Measurements from ENCODE around the gene ADCY9.

ADCY9 gene

DNA sequence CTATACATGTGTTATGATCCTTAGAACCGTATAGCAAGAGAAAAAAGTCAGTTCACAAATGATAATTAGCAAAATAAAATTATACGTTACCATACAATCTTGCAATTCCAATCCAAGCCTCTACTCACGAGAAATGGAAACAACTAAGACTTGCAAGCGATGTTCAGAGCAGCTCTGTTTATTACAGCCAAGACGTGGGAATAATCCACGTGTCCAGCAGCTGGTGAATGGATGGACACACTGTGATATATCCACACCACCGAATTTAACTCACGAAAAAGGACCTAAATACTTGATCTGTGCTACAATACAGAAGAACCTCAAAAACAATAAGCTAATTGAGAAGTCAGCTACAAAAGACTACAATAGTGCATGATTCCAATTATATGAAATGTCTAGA lies 88.1 kb downstream of the ADCY9 start:
- Histone ChIP-seq H3K9ac (ENCODE audit: low read length) (no peak overlapping the region), H3K9me3 (ENCODE audit: insufficient read depth, low read length) (no peaks in the 10 kb centered on the region), H3K9me2 (replicated peaks; ENCODE audit: insufficient read depth, low read length) (no peaks in the 10 kb centered on the region), H3K79me2 (ENCODE audit: insufficient read depth, low read length) (no peaks in the 10 kb centered on the region), H3K36me3 (ENCODE audit: low read length) (no peaks in the 10 kb centered on the region), H2AFZ (ENCODE audit: low read depth, low read length, severe bottlenecking) (no peak overlapping the region), H3F3A (ENCODE audit: insufficient read depth) (no peaks in the 10 kb centered on the region), H4K20me1 (ENCODE audit: low read depth, low read length) (no peaks in the 10 kb centered on the region), H3K27me3 (ENCODE audit: low read length) (no peaks in the 10 kb centered on the region), H3K4me2 (ENCODE audit: low read depth, low read length, poor library complexity, severe bottlenecking) (no peak overlapping the region), H3K27ac (ENCODE audit: low read depth, low read length) (no peak overlapping the region), H3K4me3 (ENCODE audit: insufficient read depth, low read length, poor library complexity, severe bottlenecking) (no peak overlapping the region)
- TF ChIP-seq, protein P1, sequence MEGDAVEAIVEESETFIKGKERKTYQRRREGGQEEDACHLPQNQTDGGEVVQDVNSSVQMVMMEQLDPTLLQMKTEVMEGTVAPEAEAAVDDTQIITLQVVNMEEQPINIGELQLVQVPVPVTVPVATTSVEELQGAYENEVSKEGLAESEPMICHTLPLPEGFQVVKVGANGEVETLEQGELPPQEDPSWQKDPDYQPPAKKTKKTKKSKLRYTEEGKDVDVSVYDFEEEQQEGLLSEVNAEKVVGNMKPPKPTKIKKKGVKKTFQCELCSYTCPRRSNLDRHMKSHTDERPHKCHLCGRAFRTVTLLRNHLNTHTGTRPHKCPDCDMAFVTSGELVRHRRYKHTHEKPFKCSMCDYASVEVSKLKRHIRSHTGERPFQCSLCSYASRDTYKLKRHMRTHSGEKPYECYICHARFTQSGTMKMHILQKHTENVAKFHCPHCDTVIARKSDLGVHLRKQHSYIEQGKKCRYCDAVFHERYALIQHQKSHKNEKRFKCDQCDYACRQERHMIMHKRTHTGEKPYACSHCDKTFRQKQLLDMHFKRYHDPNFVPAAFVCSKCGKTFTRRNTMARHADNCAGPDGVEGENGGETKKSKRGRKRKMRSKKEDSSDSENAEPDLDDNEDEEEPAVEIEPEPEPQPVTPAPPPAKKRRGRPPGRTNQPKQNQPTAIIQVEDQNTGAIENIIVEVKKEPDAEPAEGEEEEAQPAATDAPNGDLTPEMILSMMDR (IDR thresholded peaks at IDR 0.05; ENCODE audit: insufficient read depth, low read length, poor library complexity, severe bottlenecking): no peak
- no peak for TF ChIP-seq EZH2phosphoT487 (conservative IDR thresholded peaks at IDR 0.05; ENCODE audit: low read length)

DNA sequence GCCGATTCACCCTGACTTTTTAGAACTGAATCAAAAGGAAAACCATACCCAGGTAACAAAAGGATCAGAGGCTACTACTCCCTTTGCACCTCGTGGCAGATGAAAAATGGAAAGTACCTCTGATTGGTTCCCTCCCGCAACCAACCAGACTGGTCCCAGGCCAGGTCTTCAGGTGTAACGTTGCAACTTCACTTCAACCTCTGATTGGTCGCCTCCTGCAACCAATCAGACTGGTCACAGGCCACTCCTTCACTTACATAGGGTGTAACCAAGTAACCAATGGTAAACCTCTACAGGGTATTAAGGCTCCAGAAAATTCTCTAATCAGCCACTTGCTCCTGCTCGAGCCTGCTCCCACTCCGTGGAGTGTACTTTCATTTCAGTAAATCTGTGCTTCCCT lies 89.4 kb downstream of the ADCY9 start:
- Histone ChIP-seq H3K9me3 (ENCODE audit: insufficient read depth, low read length) (no peaks in the 10 kb centered on the region), H3K9ac (ENCODE audit: low read length) (no peak overlapping the region), H3K4me2 (ENCODE audit: low read depth, low read length, poor library complexity, severe bottlenecking) (no peak overlapping the region), H3K79me2 (ENCODE audit: insufficient read depth, low read length) (no peaks in the 10 kb centered on the region), H4K20me1 (ENCODE audit: low read depth, low read length) (no peaks in the 10 kb centered on the region), H3F3A (ENCODE audit: insufficient read depth) (no peaks in the 10 kb centered on the region), H3K27me3 (ENCODE audit: low read length) (no peaks in the 10 kb centered on the region), H2AFZ (ENCODE audit: low read depth, low read length, severe bottlenecking) (no peak overlapping the region), H3K4me3 (ENCODE audit: insufficient read depth, low read length, poor library complexity, severe bottlenecking) (no peak overlapping the region), H3K27ac (ENCODE audit: low read depth, low read length) (no peak overlapping the region), H3K36me3 (ENCODE audit: low read length) (no peaks in the 10 kb centered on the region), H3K9me2 (replicated peaks; ENCODE audit: insufficient read depth, low read length) (no peaks in the 10 kb centered on the region)
- TF ChIP-seq, protein P1 (IDR thresholded peaks at IDR 0.05; ENCODE audit: insufficient read depth, low read length, poor library complexity, severe bottlenecking): no peak
- TF ChIP-seq EZH2phosphoT487 (conservative IDR thresholded peaks at IDR 0.05; ENCODE audit: low read length): no peak

DNA sequence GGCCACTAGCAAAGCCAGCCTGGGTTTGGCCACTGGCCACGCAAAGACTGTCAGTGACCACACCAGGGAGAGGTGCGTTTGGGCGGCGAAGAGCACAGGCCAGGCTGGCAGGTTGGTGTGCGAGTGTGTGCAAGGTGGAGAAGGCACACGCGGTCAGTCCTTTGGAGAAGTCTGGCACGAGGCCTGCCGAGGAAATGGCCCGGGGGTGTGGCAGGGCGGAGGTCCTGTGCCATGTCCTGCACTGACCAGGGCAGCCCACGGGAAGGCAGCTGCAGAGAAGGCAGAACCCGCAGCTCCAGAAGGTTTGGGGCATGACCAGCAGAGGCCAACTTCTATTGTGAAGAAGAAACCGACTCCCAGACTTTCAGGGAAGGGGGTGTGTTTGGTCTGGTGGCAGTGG lies 90.8 kb downstream of the ADCY9 start:
- H3K4me2 ChIP-seq (ENCODE audit: low read depth, low read length, poor library complexity, severe bottlenecking): no peak overlapping the region
- no peak overlapping the region for H3K9ac ChIP-seq (ENCODE audit: low read length)
- no peaks in the 10 kb centered on the region for H4K20me1 ChIP-seq (ENCODE audit: low read depth, low read length)
- no peaks in the 10 kb centered on the region for H3F3A ChIP-seq (ENCODE audit: insufficient read depth)
- H3K36me3 ChIP-seq (ENCODE audit: low read length): no peaks in the 10 kb centered on the region
- no peak for TF ChIP-seq EZH2phosphoT487 (conservative IDR thresholded peaks at IDR 0.05; ENCODE audit: low read length)
- no peak overlapping the region for H3K4me3 ChIP-seq (ENCODE audit: insufficient read depth, low read length, poor library complexity, severe bottlenecking)
- no peak overlapping the region for H3K27ac ChIP-seq (ENCODE audit: low read depth, low read length)
- no peaks in the 10 kb centered on the region for H3K27me3 ChIP-seq (ENCODE audit: low read length)
- H3K79me2 ChIP-seq (ENCODE audit: insufficient read depth, low read length): no peaks in the 10 kb centered on the region
- H3K9me3 ChIP-seq (ENCODE audit: insufficient read depth, low read length): no peaks in the 10 kb centered on the region
- H2AFZ ChIP-seq (ENCODE audit: low read depth, low read length, severe bottlenecking): no peak overlapping the region
- no peaks in the 10 kb centered on the region for H3K9me2 ChIP-seq (replicated peaks; ENCODE audit: insufficient read depth, low read length)

DNA sequence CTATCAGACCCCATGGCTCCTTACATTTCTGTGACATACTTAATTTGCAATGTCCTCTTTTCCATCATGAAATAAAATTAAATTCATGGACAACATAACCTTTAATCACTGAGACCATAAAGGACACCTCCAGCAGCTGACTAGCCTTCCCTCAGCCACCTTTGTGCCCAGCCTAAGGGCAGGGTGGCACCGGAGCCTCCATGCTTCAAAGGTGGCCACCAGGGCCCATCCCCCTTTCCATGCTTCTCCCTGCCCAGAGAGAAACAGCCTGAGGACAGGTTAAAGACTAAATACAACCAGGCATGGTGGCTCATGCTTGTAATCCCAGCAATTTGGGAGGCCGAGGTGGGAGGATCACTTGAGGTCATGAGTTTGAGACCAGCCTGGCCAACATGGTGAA lies 94.3 kb downstream of the ADCY9 start:
- no peaks in the 10 kb centered on the region for H3F3A ChIP-seq (ENCODE audit: insufficient read depth)
- no peaks in the 10 kb centered on the region for H3K36me3 ChIP-seq (ENCODE audit: low read length)
- no peak overlapping the region for H2AFZ ChIP-seq (ENCODE audit: low read depth, low read length, severe bottlenecking)
- no peak overlapping the region for H3K27ac ChIP-seq (ENCODE audit: low read depth, low read length)
- no peaks in the 10 kb centered on the region for H3K9me3 ChIP-seq (ENCODE audit: insufficient read depth, low read length)
- H3K27me3 ChIP-seq (ENCODE audit: low read length): no peaks in the 10 kb centered on the region
- no peak overlapping the region for H3K4me3 ChIP-seq (ENCODE audit: insufficient read depth, low read length, poor library complexity, severe bottlenecking)
- H3K4me2 ChIP-seq (ENCODE audit: low read depth, low read length, poor library complexity, severe bottlenecking): no peak overlapping the region
- H4K20me1 ChIP-seq (ENCODE audit: low read depth, low read length): no peaks in the 10 kb centered on the region
- no peaks in the 10 kb centered on the region for H3K79me2 ChIP-seq (ENCODE audit: insufficient read depth, low read length)
- H3K9ac ChIP-seq (ENCODE audit: low read length): no peak overlapping the region
- TF ChIP-seq, protein P1 (IDR thresholded peaks at IDR 0.05; ENCODE audit: insufficient read depth, low read length, poor library complexity, severe bottlenecking): no peak
- TF ChIP-seq EZH2phosphoT487 (conservative IDR thresholded peaks at IDR 0.05; ENCODE audit: low read length): no peak
- H3K9me2 ChIP-seq (replicated peaks; ENCODE audit: insufficient read depth, low read length): no peaks in the 10 kb centered on the region

All from SU-DHL-6 (cell line).